Thymus (tissue), 14 donors: ENCODE measurements around the gene ANKRD11. TPM values are rescaled to one million over a fixed set of nuclear protein-coding genes. Genes with fewer than 3 reads are reported as not detected.

Source experiments
- DNase-seq, 9 donors: peaks; one replicate each; pipeline ENCODE4 v3.0.0-alpha.2; 2013; ENCODE audit warnings: low spot score in 9 of 9, low read depth in 6 of 9, missing footprints in 1 of 9
- H3K27ac ChIP-seq, 2 donors: one replicate each; pipeline ENCODE4 v1.5.1; 2013; ENCODE audit warnings: control low read depth in 1 of 2, low read depth in 1 of 2, low read length in 1 of 2, mild to moderate bottlenecking in 1 of 2, moderate library complexity in 1 of 2
- H3K27me3 ChIP-seq, 2 donors: one replicate each; pipeline ENCODE4 v1.5.1; 2013; ENCODE audit warnings: low read length in 1 of 2; ENCODE audit not compliant: control insufficient read depth in 2 of 2, insufficient read depth in 1 of 2
- H3K36me3 ChIP-seq, 2 donors: one replicate each; pipeline ENCODE4 v1.5.1; 2013; ENCODE audit warnings: low read length in 1 of 2, mild to moderate bottlenecking in 1 of 2, moderate library complexity in 1 of 2; ENCODE audit not compliant: control insufficient read depth in 2 of 2, insufficient read depth in 2 of 2
- H3K4me1 ChIP-seq, 2 donors: one replicate each; pipeline ENCODE4 v1.5.1; 2013; ENCODE audit warnings: low read length in 2 of 2; ENCODE audit not compliant: control insufficient read depth in 2 of 2, insufficient read depth in 2 of 2
- H3K4me3 ChIP-seq, 2 donors: one replicate each; pipeline ENCODE4 v1.5.1; 2013; ENCODE audit warnings: low read length in 2 of 2, control low read depth in 1 of 2, mild to moderate bottlenecking in 1 of 2
- H3K9me3 ChIP-seq, 2 donors: one replicate each; pipeline ENCODE4 v1.5.1; 2013; ENCODE audit warnings: low read length in 1 of 2, mild to moderate bottlenecking in 1 of 2; ENCODE audit not compliant: control insufficient read depth in 2 of 2, insufficient read depth in 1 of 2
- WGBS: extraction: QIAGEN DNeasy Blood & Tissue Kit; methylation state at CpG from one replicate; pipeline ENCODE4 v1.1.7; 2013; 5-methylcytosine and 5-hydroxymethylcytosine counted together
- long read RNA-seq, 10 donors: transcript quantifications; one replicate each; lab custom pipeline, GENCODE V29; 2026
- polyA plus RNA-seq: library from polyadenylated mRNA; stranded (reverse); fragments of 200-250 nt; gene quantifications from one replicate; pipeline ENCODE4 v1.2.3, GENCODE V29; 2013
- total RNA-seq: library from RNA; stranded (reverse); fragments of 120-200 nt; gene quantifications from one replicate; pipeline ENCODE4 v1.2.4, GENCODE V29; 2013
- donor health status: healthy.

Gene ANKRD11
- total RNA-seq (24.8 TPM), polyA plus RNA-seq (79.5 TPM)
- long read RNA-seq, donor 1, partial matches to known transcripts, result 0 of 3 reads
- long read RNA-seq, donor 1, other reads (novel, unspliced or antisense), result 0 of 3 reads
- long read RNA-seq, donor 2, result 0 reads
- long read RNA-seq, donor 3, partial matches to known transcripts, result 0 of 5 reads
- long read RNA-seq, donor 3, other reads (novel, unspliced or antisense), result 0 of 5 reads
- long read RNA-seq, donor 4, transcript ANKRD11-219 (1 exons, 2,239 nt), result major isoform, 7 of 14 reads
- long read RNA-seq, donor 4, partial matches to known transcripts, result 6 of 14 reads
- long read RNA-seq, donor 4, other reads (novel, unspliced or antisense), result 0 of 14 reads
- long read RNA-seq, donor 5, transcript ANKRD11-219 (1 exons, 2,239 nt), result major isoform, 9 of 23 reads
- long read RNA-seq, donor 5, partial matches to known transcripts, result 10 of 23 reads
- long read RNA-seq, donor 5, other reads (novel, unspliced or antisense), result 0 of 23 reads
- long read RNA-seq, donor 6, partial matches to known transcripts, result 39 of 43 reads
- long read RNA-seq, donor 6, other reads (novel, unspliced or antisense), result 0 of 43 reads
- long read RNA-seq, donor 7, partial matches to known transcripts, result 0 of 2 reads
- long read RNA-seq, donor 7, other reads (novel, unspliced or antisense), result 0 of 2 reads
- long read RNA-seq, donor 8, partial matches to known transcripts, result 0 of 1 reads
- long read RNA-seq, donor 8, other reads (novel, unspliced or antisense), result 0 of 1 reads
- long read RNA-seq, donor 9, partial matches to known transcripts, result 6 of 10 reads
- long read RNA-seq, donor 9, other reads (novel, unspliced or antisense), result 0 of 10 reads
- long read RNA-seq, donor 10, transcript ANKRD11-219 (1 exons, 2,239 nt), result major isoform, 5 of 8 reads
- long read RNA-seq, donor 10, partial matches to known transcripts, result 0 of 8 reads
- long read RNA-seq, donor 10, other reads (novel, unspliced or antisense), result 0 of 8 reads

- Histone ChIP-seq H3K9me3 (peaks cover 0 to 6% of the 10 kb centered on the region in 2 donors), H3K27me3 (no peaks in the 10 kb centered on the region), H3K4me3 (peak within 1 kb of the TSS; percentile 68 to 97), H3K4me1 (peaks cover 31 to 44% of the 10 kb centered on the region in 2 donors), H3K36me3 (peaks cover 0 to 10% of the 10 kb centered on the region in 2 donors), H3K27ac (peak within 1 kb of the TSS; percentile 97 to 98)
- DNase-seq, result peak; percentile 92 to 99 (median 99)
- under 1% methylated on average over 96 of the region's 96 CpGs for WGBS
These were observed at the start of gene ANKRD11 for GRCh38 chr16:89490439-89491237. Gene ANKRD11, minus strand, starts transcription at chr16:89490561. Its CDS starts 173,542 bp downstream, at chr16:89317019.

GRCh38 chr16:89538286-89538685 lies 47.9 kb upstream of the ANKRD11 start:
- Histone ChIP-seq H3K4me3 (no peak overlapping the region), H3K27ac (no peak overlapping the region), H3K9me3 (no peaks in the 10 kb centered on the region), H3K27me3 (no peaks in the 10 kb centered on the region), H3K4me1 (peaks cover 18 to 24% of the 10 kb centered on the region in 2 donors), H3K36me3 (peaks cover 52 to 59% of the 10 kb centered on the region in 2 donors)
- no peak for DNase-seq
- WGBS, result over 99% methylated on average over 12 of the region's 12 CpGs

- no peaks in the 10 kb centered on the region for H3K9me3 ChIP-seq
- no peak overlapping the region for H3K4me3 ChIP-seq
These were observed 47.2 kb upstream of the ANKRD11 start for GRCh38 chr16:89537549-89537925.

GRCh38 chr16:89536886-89537548 lies 46.7 kb upstream of the ANKRD11 start:
- peaks cover 60 to 67% of the 10 kb centered on the region in 2 donors for H3K36me3 ChIP-seq
- no peak for DNase-seq

More at GRCh38 chr16:89537549-89537925, 47.2 kb upstream of the ANKRD11 start:
- 98% methylated on average over 7 of the region's 7 CpGs for WGBS
- Histone ChIP-seq H3K36me3 (peaks cover 56 to 62% of the 10 kb centered on the region in 2 donors), H3K4me1 (peaks cover 18 to 26% of the 10 kb centered on the region in 2 donors), H3K27ac (no peak overlapping the region), H3K27me3 (no peaks in the 10 kb centered on the region)
- DNase-seq, result no peak

DNA sequence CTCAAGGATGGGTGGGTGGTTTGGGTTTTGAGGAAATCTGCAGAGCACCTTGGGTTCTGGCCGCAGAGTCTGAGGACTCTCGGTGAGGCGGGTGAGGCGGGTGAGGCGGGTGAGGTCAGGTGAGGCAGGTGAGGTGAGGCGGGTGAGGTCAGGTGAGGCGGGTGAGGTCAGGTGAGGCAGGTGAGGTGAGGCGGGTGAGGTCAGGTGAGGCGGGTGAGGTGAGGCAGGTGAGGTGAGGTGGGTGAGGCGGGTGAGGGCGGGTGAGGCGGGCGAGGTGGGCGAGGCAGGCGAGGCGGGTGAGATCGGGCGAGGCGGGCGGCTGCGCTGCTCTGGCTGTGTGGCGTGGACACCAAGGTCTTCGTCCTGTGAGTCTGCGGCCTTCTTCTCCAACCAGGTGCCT lies 46.0 kb upstream of the ANKRD11 start:
- peaks cover 62 to 70% of the 10 kb centered on the region in 2 donors for H3K36me3 ChIP-seq
- H3K4me3 ChIP-seq, result no peak overlapping the region
- DNase-seq, result no peak
- 96% methylated on average over 21 of the region's 24 CpGs for WGBS
- no peaks in the 10 kb centered on the region for H3K27me3 ChIP-seq
- no peak overlapping the region for H3K27ac ChIP-seq
- peaks cover 18 to 26% of the 10 kb centered on the region in 2 donors for H3K4me1 ChIP-seq
- H3K9me3 ChIP-seq, result no peaks in the 10 kb centered on the region

More at GRCh38 chr16:89536886-89537548, 46.7 kb upstream of the ANKRD11 start:
- H3K4me1 ChIP-seq, result peaks cover 18 to 26% of the 10 kb centered on the region in 2 donors
- H3K9me3 ChIP-seq, result no peaks in the 10 kb centered on the region
- no peak overlapping the region for H3K4me3 ChIP-seq
- H3K27ac ChIP-seq, result no peak overlapping the region
- no peaks in the 10 kb centered on the region for H3K27me3 ChIP-seq
- WGBS, result 98% methylated on average over 36 of the region's 36 CpGs

DNA sequence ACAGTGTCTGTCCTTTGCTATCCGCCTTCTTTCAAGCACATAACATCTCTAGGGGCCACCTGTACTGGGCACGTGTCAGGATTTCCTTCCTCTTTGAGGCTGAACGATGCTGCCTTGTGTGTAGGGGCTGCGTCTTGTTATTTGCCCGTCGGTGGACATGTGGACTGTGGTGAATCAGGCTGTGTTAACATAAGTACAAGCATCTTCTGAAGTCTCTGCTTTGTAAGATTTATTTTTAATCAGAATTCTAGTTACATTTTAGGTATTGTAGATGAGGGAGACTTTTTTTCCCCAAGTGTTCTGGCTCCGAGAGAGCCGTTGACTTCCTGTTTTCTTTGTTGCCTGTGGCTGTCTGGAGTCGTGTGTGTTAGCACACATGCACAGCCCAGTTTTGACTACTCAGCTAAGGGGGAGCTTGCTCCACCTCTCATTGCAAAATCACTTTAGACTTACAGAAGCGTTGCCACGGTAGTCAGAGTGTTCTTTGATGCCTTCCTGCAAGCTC lies 43.9 kb upstream of the ANKRD11 start:
- Histone ChIP-seq H3K27me3 (no peaks in the 10 kb centered on the region), H3K9me3 (no peaks in the 10 kb centered on the region), H3K27ac (peak overlapping the region; percentile 69 to 96), H3K4me1 (peaks cover 18 to 26% of the 10 kb centered on the region in 2 donors), H3K4me3 (peak overlapping the region in 1 of 2 donors; percentile 13), H3K36me3 (peaks cover 75 to 76% of the 10 kb centered on the region in 2 donors)
- DNase-seq, result peak; percentile 50 to 91 (median 73)
- 6% methylated on average over 11 of the region's 11 CpGs for WGBS

GRCh38 chr16:89531821-89532526 lies 41.6 kb upstream of the ANKRD11 start:
- Histone ChIP-seq H3K27ac (no peak overlapping the region), H3K9me3 (no peaks in the 10 kb centered on the region), H3K27me3 (no peaks in the 10 kb centered on the region), H3K4me3 (no peak overlapping the region), H3K36me3 (peaks cover 75 to 81% of the 10 kb centered on the region in 2 donors), H3K4me1 (peaks cover 18 to 26% of the 10 kb centered on the region in 2 donors)
- 97% methylated on average over 31 of the region's 31 CpGs for WGBS
- DNase-seq, result no peak
